GM10266 (cell line): ENCODE measurements around the gene CAPN12.
"Not testable (repeated sequence)": the region's sequence is repeated elsewhere in the genome, so short reads cannot be mapped to it uniquely, and the experiment has no call there.

Source experiments
- DNase-seq: peaks from one replicate; pipeline ENCODE4 v3.0.0; 2012; ENCODE audit errors: extremely low spot score
- CTCF ChIP-seq: IDR thresholded peaks from 2 replicates; pipeline ENCODE4 v1.5.1; 2012; ENCODE audit warnings: mild to moderate bottlenecking, low read depth; ENCODE audit not compliant: control insufficient read depth, insufficient read depth; ENCODE audit errors: missing control alignments

Gene CAPN12

GRCh38 chr19:38763795-38764220 lies 19.5 kb upstream of the CAPN12 start:
- no peak for TF ChIP-seq CTCF

GRCh38 chr19:38761884-38762389 lies 17.7 kb upstream of the CAPN12 start:
- DNase-seq: not testable (repeated sequence)

More at GRCh38 chr19:38763795-38764220, 19.5 kb upstream of the CAPN12 start:
- DNase-seq: no peak

GRCh38 chr19:38760805-38761517 lies 16.7 kb upstream of the CAPN12 start:
- not testable (repeated sequence) for DNase-seq

- DNase-seq: no peak
- TF ChIP-seq CTCF: no peak
Measured at GRCh38 chr19:38759590-38760003, 15.3 kb upstream of the CAPN12 start.

GRCh38 chr19:38754196-38754595 lies 9.9 kb upstream of the CAPN12 start:
- not testable (repeated sequence) for DNase-seq

GRCh38 chr19:38753783-38754182 lies 9.5 kb upstream of the CAPN12 start:
- not testable (repeated sequence) for DNase-seq

- no peak for TF ChIP-seq CTCF
- no peak for DNase-seq
Measured at GRCh38 chr19:38745316-38745715, 1.0 kb upstream of the CAPN12 start.

GRCh38 chr19:38744874-38745273 lies 600 bp upstream of the CAPN12 start:
- no peak for TF ChIP-seq CTCF
- no peak for DNase-seq

DNA sequence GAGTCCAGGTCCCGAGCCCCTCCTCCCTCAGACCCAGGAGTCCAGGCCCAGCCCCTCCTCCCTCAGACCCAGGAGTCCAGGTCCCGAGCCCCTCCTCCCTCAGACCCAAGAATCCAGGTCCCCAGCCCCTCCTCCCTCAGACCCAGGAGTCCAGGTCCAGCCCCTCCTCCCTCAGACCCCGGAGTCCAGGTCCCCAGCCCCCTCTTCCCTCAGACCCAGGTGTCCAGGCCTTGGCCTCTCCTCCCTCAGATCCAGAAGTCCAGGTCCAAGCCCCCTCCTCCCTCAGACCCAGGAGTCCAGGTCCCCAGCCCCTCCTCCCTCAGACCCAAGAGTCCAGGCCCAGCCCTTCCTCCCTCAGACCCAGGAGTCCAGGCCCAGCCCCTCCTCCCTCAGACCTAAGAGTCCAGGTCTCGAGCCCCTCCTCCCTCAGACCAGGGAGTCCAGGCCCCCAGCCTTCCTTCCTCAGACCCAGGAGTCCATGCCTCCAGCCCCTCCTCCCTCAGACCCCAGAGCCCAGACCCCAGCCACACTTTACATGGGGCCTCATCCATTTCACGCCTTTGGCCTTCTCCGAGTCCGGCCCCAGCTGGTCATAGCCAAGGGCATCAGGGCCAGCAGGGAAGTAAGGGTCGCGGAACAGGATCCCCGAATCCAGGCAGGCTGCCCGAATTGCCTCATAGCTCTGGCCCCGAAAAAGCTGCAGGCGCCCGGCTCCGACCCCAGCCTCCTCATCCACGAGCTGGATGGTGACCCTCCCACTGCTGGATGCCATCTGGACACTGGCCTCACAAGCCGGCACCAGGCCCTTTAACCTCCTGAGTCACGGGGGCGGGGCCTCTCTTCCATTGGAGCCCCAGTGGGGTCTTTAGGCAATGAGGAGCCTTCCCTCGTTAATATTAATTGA lies 628 bp downstream of the CAPN12 start:
- no peak for DNase-seq
- TF ChIP-seq CTCF: no peak
